GM23338 (cell line): Measurements from ENCODE around the gene TNFAIP1.

Experiments
- CREB1 ChIP-seq: fragments of 250-450 bp; sonication (Bioruptor Pico); IDR thresholded peaks from 2 replicates; pipeline ENCODE4 v1.5.0; 2020; ENCODE audit warnings: low read depth, mild to moderate bottlenecking, moderate library complexity
- CTCF ChIP-seq, 2 experiments: fragments of 200-600 bp in 1 of 2; sonication (generic) in 1 of 2; conservative IDR thresholded peaks; 2 replicates each; pipeline versions ENCODE4 v1.5.1 to v1.6.1; 2016 to 2017; ENCODE audit warnings: antibody characterized with exemption in 2 of 2, low read depth in 2 of 2, mild to moderate bottlenecking in 2 of 2, moderate library complexity in 1 of 2
- EZH2 ChIP-seq: fragments of 200-600 bp; sonication (generic); IDR thresholded peaks from one replicate; pipeline ENCODE4 v1.8.0; 2017; ENCODE audit warnings: antibody characterized with exemption, mild to moderate bottlenecking, low read depth; ENCODE audit not compliant: unreplicated experiment
- EZH2phosphoT487 ChIP-seq: fragments of 200-600 bp; sonication (generic); IDR thresholded peaks from one replicate; pipeline ENCODE4 v1.8.1; 2018; ENCODE audit warnings: antibody characterized with exemption; ENCODE audit not compliant: unreplicated experiment
- POLR2AphosphoS5 ChIP-seq: IDR thresholded peaks from 2 replicates; pipeline ENCODE4 v1.6.1; 2016; ENCODE audit warnings: antibody characterized with exemption, low read depth
- TF ChIP-seq, protein P1 (sequence below): IDR thresholded peaks from one replicate; pipeline ENCODE4 v1.6.1; 2018; ENCODE audit warnings: antibody characterized with exemption; ENCODE audit not compliant: unreplicated experiment

GRCh38 chr17:28392491-28392890, 56.9 kb downstream of the TNFAIP1 start:
- TF ChIP-seq, protein P1, sequence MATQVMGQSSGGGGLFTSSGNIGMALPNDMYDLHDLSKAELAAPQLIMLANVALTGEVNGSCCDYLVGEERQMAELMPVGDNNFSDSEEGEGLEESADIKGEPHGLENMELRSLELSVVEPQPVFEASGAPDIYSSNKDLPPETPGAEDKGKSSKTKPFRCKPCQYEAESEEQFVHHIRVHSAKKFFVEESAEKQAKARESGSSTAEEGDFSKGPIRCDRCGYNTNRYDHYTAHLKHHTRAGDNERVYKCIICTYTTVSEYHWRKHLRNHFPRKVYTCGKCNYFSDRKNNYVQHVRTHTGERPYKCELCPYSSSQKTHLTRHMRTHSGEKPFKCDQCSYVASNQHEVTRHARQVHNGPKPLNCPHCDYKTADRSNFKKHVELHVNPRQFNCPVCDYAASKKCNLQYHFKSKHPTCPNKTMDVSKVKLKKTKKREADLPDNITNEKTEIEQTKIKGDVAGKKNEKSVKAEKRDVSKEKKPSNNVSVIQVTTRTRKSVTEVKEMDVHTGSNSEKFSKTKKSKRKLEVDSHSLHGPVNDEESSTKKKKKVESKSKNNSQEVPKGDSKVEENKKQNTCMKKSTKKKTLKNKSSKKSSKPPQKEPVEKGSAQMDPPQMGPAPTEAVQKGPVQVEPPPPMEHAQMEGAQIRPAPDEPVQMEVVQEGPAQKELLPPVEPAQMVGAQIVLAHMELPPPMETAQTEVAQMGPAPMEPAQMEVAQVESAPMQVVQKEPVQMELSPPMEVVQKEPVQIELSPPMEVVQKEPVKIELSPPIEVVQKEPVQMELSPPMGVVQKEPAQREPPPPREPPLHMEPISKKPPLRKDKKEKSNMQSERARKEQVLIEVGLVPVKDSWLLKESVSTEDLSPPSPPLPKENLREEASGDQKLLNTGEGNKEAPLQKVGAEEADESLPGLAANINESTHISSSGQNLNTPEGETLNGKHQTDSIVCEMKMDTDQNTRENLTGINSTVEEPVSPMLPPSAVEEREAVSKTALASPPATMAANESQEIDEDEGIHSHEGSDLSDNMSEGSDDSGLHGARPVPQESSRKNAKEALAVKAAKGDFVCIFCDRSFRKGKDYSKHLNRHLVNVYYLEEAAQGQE, result no peak
- no peak for TF ChIP-seq CTCF (conservative IDR thresholded peaks at IDR 0.05; ENCODE audit: low read depth in 2 of 2)
- TF ChIP-seq CREB1 (CRISPR knock-in tag), result no peak
- TF ChIP-seq POLR2AphosphoS5, result no peak
- TF ChIP-seq EZH2phosphoT487, result no peak
- TF ChIP-seq EZH2, result no peak
